ENCODE data around the gene FOCAD.

- TF ChIP-seq CTCF (IDR thresholded peaks at IDR 0.05): no peak
- TF ChIP-seq POLR2A (IDR thresholded peaks at IDR 0.05): no peak
Measured at GRCh38 chr9:20662156-20662555, 21.9 kb upstream of the FOCAD start.
